HG03354 (cell line): ENCODE data around the gene BSG.

Source experiments
- ATAC-seq: cut with Tn5 transposase; IDR thresholded peaks from one replicate; pipeline ENCODE4 v1.9.1; 2021; ENCODE audit warnings: mild to moderate bottlenecking; ENCODE audit not compliant: unreplicated experiment, poor library complexity, severe bottlenecking

BSG gene

DNA sequence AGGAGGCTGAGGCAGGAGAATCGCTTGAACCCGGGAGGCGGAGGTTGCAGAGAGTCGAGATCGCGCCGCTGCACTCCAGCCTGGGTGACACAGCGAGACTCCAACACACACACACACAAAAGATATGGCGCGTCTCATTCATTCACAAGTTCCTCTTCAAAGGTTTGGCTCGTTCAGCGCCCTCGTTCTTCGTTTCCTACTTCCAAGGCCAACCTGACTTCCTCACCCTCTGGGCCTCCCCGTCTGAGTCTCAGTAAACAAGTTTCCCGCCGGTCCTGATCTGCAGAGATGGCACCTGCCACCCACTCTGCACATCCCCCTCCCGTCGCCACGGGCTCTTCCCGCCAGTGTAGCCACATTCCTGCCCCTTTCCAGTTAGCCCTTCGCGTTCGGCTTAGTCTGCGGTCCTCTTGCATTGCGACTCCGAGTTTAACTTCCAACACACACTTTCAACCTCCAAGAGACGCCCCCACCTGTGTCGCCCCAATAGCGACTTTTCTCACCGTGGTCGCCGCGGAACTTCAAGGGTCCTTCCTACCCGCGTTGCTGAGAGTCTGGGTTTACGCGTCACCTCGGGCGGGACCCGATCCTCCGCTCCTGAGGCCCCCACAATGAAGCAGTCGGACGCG, 1.3 kb upstream of the BSG start:
- ATAC-seq, result no peak

DNA sequence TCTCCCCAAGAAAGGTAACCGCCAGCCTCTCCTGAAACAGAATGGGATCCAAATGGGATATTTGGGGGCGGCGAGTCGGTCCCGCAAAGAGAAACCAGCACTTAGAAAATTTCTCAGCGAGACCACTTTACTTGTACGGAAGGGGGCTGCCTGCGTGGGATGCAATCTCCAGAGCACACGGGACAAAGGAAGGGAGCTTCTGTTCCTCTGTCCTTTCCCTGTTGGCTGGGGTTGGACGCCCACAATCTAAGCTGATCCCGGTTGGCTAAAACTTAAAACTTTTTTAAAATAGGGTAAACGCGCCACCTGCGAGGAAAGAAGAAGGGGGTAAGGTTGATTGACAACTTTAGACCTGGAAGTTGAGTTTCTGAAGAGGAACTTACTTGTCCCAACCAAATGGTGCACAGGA, 826 bp upstream of the BSG start:
- ATAC-seq, result no peak

DNA sequence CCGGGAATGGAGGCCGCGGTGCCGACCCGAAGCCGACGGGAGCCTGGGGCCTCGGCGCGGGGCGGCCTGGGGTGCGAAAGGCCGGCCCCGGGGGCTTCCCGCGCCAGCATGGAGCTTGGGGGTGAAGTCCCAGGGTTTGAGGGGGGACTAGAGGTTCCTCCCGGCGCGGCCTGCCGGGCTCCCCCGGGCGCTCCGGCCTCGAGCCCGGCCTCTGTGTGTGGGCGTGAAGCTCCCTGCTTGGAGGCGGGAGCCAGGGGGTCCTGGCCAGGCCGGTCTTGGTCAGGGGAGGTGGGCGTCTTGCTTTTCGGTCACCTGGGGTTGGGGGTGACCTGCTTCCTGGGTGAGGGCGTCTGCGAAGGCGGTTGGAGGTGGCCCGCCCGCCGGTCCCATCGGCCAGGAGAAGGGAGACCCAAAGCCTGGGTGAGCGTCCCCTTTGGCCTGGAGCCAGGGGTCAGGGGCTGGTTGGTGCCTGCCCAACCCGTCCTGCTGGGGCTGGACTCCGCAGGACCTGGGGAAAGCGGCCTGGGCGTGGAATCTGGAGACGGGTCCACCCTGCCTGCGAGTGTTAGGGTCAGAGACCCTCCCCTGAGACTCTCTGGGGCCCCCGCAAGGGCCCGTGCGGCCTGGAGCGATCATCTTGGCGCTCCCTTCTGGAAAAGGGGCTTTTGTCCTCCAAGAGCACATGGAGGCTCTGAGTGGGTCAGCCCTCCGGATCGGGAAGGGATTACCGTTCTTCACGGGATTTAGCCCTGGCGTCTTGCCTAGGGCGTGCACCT, 535 bp downstream of the BSG start:
- ATAC-seq, result peak; percentile 36

DNA sequence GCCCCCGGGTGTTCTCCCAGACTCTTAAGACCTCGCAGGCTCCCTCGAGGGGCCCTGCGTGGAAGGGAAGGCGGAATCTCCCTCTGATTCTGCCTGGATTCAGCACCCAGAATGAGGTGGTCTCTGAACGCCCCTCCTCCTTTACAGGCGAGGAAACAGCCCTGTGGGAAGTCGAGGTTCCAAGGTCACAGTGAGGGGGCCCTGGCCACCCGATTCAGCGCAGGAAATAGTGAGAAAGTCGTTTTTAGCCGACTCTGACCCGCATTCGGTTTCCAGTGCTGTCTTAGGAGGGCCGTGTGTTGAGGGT, 1.1 kb downstream of the BSG start:
- no peak for ATAC-seq

DNA sequence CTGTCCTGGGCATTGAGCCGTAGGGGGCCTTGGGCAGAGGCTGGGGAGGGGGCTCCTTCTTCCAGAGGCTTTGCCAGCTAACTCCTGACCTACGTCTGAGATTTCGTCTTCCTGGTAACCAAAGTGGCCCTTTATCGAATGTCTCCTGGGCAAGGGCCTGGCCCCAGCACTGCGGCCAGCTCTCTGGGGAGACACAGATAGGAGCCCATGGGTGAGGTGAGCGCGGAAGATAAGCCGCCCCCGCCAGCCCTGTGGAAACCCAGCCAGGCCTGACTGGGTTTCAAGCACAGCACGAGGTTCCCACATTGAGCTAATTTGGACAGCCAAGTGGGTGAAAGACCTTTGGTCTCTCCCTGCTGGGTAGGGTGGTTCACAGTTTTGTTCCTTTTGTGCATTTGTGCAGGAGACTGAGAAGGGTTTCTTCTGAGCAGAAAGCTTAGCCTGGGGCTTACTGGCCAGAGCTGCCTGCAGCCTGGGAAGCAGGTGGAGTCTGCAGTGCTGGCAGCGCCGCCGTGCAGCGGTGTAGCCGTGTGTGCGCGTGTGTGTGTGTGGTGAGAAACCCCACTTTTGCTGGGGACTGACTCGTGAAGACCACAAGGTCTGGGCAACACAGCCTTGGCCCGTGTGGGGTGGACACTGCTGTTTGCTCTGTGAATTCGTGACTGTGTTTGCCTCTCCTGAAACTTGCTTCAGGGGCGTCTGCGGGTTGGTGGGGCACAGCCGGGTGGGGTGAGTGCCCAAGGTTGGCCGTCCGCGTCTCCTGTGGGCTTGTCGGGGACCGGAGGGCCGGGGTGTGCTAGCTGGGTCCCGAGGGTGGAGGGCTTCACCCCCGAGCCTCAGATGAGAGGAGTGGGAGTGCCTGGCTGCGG, 2.5 kb downstream of the BSG start:
- ATAC-seq, result no peak

DNA sequence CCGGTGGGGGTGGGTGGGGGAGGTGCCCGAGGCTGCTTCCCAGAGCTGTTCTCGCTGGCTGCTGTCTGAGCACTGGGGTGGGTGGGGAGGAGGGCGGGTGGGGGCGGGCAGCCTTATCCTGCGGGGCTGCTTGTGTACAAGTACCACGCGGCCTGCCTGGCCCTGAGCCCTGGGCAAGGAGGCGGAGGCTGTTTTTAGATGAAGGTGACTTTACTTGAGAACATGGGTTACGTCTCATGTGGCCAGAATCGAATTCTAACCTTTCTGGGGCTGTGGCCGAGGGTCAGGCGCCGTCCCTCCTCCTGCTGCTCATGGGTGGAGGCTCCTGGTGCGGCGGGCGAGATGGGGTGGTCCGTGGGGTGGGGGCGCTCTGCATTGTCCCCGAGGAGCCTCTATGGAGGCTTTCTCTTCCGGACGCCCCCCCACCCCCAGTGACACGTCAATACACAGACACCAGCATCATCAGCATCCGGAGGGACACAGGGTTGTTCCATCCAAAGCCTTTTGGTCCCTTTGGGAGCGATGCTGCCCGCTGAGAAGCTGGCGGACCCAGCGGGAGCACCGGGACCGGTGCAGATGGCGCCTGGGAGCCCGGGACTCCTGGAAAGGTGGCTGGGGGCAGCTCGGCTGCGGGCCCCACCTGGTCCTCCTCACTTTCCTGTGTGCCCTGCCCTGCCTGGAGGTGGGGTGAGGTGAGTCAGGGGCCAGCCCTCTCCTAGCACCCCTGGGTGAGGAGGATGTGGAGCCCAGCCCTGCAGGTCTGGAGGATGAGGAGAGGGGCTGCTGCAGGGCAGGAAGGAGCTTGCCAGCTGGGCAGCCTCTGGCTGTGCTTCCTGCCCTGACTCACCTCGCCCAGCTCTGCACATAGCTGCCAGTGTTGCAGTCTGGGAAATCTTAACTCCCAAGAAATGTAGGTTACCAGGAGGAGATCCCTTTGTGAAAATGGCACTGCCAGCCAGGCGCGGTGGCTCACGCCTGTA, 3.4 kb downstream of the BSG start:
- no peak for ATAC-seq

DNA sequence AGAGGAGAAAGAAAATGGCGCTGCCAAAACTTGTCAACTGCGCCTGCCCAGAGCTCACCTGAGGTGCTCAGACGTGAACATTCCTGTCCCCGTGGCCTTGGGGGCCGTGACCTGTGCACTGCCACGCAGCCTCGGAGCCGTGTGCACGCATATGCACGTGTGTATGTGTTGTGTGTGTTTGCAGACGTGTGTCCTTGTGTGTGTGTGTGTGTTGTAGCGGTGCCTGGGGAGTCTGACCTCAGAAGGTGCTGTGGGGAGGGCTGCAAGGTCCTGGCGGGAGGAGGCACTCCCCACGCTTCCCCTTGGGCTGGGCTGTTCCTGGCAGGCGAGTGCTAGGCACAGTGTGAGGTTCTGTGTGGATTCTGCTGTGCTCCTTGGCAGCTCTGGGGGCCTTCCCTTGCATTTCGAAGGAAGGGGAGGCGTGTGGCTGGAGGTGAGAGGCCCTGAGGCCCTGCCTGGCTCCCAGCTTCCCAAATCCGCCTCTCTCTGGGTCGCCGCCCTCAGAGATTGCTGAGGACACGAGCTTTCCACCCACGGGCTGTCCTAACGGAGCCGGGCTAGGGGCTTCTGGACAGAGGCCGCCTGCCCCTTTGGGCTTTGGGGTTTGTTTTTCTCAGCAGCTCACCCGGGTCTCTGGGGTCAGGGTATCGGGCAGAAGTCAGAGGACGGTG, 4.5 kb downstream of the BSG start:
- ATAC-seq, result no peak

DNA sequence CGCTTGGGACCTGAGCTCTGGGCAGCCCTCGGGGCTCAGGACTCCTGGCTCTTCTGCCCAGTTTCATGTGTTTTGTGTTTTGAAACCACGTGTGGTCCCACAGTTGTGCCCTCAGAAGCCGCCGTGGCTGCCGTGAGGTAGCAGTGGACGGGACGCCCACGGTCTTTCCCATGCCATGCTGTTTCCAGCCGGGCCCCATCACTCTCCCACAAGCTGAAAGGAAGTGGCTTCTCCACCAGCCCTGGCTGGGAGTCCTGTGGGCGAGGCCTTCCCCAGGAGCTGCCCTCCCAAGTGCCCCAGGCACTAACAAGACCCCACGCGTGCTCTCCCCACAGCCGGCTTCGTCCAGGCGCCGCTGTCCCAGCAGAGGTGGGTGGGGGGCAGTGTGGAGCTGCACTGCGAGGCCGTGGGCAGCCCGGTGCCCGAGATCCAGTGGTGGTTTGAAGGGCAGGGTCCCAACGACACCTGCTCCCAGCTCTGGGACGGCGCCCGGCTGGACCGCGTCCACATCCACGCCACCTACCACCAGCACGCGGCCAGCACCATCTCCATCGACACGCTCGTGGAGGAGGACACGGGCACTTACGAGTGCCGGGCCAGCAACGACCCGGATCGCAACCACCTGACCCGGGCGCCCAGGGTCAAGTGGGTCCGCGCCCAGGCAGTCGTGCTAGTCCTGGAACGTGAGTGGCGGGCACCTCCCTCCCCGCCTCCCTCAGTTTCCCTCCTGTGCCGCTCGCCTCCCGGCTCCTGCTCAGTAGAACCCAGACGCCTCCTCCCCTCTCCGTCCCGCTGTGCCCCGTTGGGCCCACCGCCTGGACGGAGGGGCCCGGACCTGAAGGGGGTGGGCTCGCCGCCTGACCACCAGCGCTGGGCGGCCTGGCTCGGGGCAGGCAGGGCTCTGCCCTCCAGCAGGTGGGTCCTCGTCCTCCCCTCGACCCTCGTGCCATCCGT, 5.3 kb downstream of the BSG start:
- ATAC-seq, result no peak

DNA sequence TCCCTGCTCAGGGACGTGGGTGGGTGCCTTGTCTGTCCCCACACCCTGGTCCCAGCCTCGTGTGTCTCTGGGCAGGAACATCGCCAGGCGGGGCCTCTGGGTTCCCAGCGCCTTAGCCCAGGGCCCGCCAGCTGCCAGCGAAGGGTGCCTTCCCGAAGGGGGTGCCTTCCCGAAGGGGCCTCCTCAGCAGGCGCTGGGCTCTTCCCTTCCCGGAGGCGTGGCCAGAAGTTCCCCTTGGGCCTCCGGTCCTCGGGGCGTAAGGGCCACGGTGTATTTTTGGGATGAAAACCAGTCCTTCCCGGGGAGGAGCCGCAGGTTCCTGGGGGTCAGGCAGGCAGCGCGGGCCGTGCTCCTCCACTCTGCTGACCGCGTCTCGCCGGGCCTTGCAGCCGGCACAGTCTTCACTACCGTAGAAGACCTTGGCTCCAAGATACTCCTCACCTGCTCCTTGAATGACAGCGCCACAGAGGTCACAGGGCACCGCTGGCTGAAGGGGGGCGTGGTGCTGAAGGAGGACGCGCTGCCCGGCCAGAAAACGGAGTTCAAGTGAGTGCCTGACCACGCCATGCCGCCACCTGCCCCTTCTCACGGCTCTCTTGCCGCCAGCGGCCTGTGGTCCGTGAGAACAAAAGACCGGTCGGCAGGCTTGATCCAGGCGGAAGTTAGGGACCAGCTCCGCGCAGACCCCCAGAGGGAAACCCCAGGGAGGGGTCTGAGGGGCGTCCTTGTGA, 6.9 kb downstream of the BSG start:
- ATAC-seq, result no peak

DNA sequence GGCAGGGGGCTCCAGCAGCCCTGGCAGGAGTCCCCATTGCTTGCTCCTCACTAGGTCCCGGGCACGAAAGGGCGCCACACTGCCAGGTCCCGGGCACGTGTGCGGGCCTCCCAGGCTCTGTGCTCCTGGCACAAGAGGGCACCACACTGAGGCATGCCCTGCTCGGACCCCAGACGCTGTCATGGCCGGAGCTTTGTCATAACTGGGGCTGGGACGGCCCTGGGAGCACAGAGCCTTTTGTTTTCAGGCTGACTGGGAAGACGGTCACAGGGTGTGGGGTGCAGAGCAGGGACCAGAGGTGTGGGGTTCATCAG, 7.4 kb downstream of the BSG start:
- no peak for ATAC-seq

DNA sequence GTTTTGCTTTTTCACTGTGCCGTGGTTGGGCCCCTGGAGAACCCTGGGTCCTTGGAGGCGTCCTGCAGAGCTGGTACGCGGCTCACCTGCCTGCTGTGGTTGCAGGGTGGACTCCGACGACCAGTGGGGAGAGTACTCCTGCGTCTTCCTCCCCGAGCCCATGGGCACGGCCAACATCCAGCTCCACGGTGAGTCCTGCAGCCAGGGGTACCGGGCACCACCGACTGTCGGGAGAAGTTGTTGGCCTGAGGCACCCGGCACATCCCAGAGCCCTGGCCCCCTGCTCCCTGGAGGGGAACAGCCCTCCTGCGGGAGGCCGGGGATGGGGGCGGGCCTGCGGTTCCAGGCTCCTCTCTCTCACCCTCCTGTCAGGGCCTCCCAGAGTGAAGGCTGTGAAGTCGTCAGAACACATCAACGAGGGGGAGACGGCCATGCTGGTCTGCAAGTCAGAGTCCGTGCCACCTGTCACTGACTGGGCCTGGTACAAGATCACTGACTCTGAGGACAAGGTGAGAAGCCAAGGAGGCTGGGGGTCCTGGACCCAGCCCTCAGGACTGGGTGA, 8.0 kb downstream of the BSG start:
- no peak for ATAC-seq

DNA sequence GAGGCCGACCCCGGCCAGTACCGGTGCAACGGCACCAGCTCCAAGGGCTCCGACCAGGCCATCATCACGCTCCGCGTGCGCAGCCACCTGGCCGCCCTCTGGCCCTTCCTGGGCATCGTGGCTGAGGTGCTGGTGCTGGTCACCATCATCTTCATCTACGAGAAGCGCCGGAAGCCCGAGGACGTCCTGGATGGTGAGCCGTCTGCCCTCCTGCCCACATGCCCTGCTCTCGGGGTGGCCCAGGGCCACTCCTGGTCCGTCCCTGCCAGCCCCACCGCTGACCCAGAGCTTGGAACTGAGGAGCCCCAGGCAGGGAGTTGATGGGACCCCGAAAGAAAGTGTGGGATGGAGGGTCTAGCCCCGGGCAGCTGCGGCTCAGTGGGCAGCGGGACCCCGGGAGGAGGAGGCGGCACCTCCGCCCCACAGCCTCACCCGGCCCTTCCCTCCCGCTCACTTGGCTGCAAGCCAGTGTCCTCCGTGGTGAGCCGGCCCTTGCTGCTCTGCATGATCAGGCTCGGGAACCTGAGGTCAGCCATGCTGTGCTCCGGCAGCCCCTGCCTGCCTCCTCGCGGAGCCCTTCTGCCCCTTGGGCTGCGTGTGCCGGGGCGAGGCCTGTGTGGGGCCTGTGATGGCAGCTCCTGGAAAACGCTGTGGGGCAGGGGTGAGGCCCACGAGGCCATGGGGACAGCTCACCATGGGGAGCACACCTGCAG, 9.2 kb downstream of the BSG start:
- no peak for ATAC-seq

DNA sequence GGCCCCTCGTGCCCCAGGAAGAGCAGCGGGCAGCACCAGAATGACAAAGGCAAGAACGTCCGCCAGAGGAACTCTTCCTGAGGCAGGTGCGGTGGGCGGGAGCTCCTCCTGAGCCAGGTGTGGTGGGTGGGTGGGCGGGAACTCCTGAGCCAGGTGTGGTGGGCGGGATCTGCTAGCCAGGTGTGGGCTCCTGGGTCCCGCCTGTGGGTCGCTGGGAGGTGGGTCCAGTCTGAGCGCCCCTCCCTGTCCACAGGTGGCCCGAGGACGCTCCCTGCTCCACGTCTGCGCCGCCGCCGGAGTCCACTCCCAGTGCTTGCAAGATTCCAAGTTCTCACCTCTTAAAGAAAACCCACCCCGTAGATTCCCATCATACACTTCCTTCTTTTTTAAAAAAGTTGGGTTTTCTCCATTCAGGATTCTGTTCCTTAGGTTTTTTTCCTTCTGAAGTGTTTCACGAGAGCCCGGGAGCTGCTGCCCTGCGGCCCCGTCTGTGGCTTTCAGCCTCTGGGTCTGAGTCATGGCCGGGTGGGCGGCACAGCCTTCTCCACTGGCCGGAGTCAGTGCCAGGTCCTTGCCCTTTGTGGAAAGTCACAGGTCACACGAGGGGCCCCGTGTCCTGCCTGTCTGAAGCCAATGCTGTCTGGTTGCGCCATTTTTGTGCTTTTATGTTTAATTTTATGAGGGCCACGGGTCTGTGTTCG, 10.3 kb downstream of the BSG start:
- ATAC-seq, result no peak

DNA sequence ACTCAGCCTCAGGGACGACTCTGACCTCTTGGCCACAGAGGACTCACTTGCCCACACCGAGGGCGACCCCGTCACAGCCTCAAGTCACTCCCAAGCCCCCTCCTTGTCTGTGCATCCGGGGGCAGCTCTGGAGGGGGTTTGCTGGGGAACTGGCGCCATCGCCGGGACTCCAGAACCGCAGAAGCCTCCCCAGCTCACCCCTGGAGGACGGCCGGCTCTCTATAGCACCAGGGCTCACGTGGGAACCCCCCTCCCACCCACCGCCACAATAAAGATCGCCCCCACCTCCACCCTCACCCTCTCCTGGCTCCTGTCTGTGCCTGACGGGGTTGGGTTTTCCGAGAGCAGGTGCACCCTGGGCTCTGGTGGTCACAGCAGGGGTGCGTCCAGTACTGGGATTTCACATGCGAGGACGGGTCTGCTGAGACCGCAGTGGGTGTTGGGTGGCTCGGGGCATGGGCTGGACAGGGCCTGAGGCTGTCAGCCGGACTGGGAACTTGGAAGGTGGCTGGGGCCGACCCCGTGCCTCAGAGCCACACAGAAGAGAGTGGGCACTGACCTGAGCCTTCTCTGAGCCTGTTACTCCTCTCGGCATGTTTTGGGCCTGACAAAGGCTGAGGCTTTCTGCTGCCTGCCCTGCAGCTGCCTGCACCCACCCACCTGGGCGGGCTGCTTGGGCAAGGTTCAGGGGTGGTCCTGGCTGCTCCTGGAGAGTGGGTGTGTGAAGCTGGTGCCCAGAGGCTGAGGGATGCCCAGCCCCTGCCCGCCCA, 11.0 kb downstream of the BSG start:
- no peak for ATAC-seq

DNA sequence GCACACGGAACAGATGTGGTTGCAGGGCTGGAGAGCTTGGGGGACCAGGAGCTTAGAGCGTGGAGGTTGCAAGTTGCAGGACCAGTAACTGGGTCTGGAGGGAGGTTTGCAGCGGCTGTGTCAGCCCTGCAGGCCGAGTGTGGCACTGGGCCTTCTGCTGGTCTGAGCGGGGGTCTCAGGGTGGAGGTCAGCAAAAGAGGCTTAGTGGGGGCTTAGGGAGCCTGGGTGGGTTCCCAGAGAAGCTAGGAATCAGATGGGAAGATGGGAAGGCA, 11.5 kb downstream of the BSG start:
- ATAC-seq, result no peak
